Measurements from ENCODE around the gene PARD3.

DNA sequence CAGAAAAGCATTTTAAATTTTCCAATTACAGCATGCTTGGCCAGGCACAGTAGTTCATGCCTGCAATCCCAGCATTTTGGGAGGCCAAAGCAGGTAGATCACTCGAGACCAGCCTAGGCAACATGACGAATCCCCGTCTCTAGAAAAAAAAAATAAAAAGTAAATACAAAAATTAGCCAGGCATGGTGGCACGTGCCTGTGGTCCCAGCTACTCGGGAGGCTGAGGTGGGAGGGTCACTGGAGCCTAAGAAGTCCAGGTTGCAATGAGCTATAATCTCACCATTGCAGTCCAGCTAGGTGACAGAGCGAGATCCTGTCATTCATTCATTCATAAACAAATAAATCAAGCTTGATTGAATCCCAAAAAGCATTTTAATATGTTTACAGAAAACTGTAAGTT, 234.9 kb downstream of the PARD3 start:
- TF ChIP-seq, protein P1, sequence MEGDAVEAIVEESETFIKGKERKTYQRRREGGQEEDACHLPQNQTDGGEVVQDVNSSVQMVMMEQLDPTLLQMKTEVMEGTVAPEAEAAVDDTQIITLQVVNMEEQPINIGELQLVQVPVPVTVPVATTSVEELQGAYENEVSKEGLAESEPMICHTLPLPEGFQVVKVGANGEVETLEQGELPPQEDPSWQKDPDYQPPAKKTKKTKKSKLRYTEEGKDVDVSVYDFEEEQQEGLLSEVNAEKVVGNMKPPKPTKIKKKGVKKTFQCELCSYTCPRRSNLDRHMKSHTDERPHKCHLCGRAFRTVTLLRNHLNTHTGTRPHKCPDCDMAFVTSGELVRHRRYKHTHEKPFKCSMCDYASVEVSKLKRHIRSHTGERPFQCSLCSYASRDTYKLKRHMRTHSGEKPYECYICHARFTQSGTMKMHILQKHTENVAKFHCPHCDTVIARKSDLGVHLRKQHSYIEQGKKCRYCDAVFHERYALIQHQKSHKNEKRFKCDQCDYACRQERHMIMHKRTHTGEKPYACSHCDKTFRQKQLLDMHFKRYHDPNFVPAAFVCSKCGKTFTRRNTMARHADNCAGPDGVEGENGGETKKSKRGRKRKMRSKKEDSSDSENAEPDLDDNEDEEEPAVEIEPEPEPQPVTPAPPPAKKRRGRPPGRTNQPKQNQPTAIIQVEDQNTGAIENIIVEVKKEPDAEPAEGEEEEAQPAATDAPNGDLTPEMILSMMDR (IDR thresholded peaks at IDR 0.05) = no peak
- no peak for TF ChIP-seq EP300 (IDR thresholded peaks at IDR 0.05)
